Keratinocyte (primary cell): ENCODE measurements around the gene PLSCR1. TPM values are rescaled to one million over a fixed set of nuclear protein-coding genes. Genes with fewer than 3 reads are reported as not detected.

ENCODE experiments used
- DNase-seq: peaks from one replicate; pipeline ENCODE4 v3.0.0-alpha.2; 2011; ENCODE audit warnings: low read depth, missing footprints, low spot score
- FAIRE-seq: peaks from 2 replicates; lab custom pipeline; 2011; peaks lifted over from hg19 to GRCh38; lab: Jason Lieb, UNC
- H2AFZ ChIP-seq: 2 replicates; pipeline ENCODE4 v1.6.0; 2012; ENCODE audit warnings: low read length, control low read depth, inconsistent platforms; ENCODE audit not compliant: control insufficient read depth
- H3K27ac ChIP-seq: 2 replicates; pipeline ENCODE4 v1.5.1; 2011; ENCODE audit warnings: low read length; ENCODE audit not compliant: control insufficient read depth, insufficient read depth
- H3K27me3 ChIP-seq: 3 replicates; pipeline ENCODE4 v1.6.0; 2011; ENCODE audit warnings: low read length; ENCODE audit not compliant: control insufficient read depth, insufficient read depth; ENCODE audit errors: extremely low read depth
- H3K36me3 ChIP-seq, 2 experiments: 2 replicates in 1 of 2; 3 replicates in 1 of 2; pipeline ENCODE4 v1.5.1; 2011; ENCODE audit warnings: low read length in 2 of 2, mild to moderate bottlenecking in 1 of 2; ENCODE audit not compliant: control insufficient read depth in 2 of 2, insufficient read depth in 2 of 2; ENCODE audit errors: extremely low read depth in 1 of 2
- H3K4me1 ChIP-seq: 3 replicates; pipeline ENCODE4 v1.5.1; 2011; ENCODE audit warnings: low read length; ENCODE audit not compliant: control insufficient read depth, insufficient read depth; ENCODE audit errors: extremely low read depth
- H3K4me2 ChIP-seq: 3 replicates; pipeline ENCODE4 v1.6.0; 2011; ENCODE audit warnings: low read depth, low read length; ENCODE audit not compliant: control insufficient read depth, insufficient read depth; ENCODE audit errors: extremely low read depth
- H3K4me3 ChIP-seq, 3 experiments: fragments of 200-600 bp in 1 of 3; sonication (generic) in 1 of 3; 2 replicates in 2 of 3; 3 replicates in 1 of 3; pipeline ENCODE4 v1.5.1; 2011 to 2016; ENCODE audit warnings: low read length in 3 of 3, mild to moderate bottlenecking in 3 of 3, control low read depth in 2 of 3, inconsistent platforms in 1 of 3, low read depth in 1 of 3, mixed read lengths in 1 of 3, mixed run types in 1 of 3, moderate library complexity in 1 of 3; ENCODE audit not compliant: control insufficient read depth in 2 of 3, insufficient read depth in 2 of 3; ENCODE audit errors: extremely low read depth in 1 of 3
- H3K79me2 ChIP-seq: 2 replicates; pipeline ENCODE4 v1.6.0; 2012; ENCODE audit warnings: low read length; ENCODE audit not compliant: control insufficient read depth, insufficient read depth
- H3K9ac ChIP-seq: 3 replicates; pipeline ENCODE4 v1.6.0; 2011; ENCODE audit warnings: low read length; ENCODE audit not compliant: control insufficient read depth, insufficient read depth; ENCODE audit errors: extremely low read depth
- H3K9me1 ChIP-seq: 3 replicates; pipeline ENCODE4 v1.6.0; 2011; ENCODE audit warnings: low read length; ENCODE audit not compliant: control insufficient read depth, insufficient read depth; ENCODE audit errors: extremely low read depth
- H3K9me3 ChIP-seq: 2 replicates; pipeline ENCODE4 v1.5.1; 2012; ENCODE audit warnings: low read depth, low read length; ENCODE audit not compliant: control insufficient read depth
- H4K20me1 ChIP-seq: 3 replicates; pipeline ENCODE4 v1.6.0; 2011; ENCODE audit warnings: low read length; ENCODE audit not compliant: control insufficient read depth, insufficient read depth; ENCODE audit errors: extremely low read depth
- EZH2 ChIP-seq: IDR thresholded peaks from one replicate; pipeline ENCODE4 v1.6.1; 2012; ENCODE audit warnings: inconsistent platforms, mild to moderate bottlenecking, low read length, moderate library complexity
- dilution Hi-C: fragments of 300-500 bp; cut with MboI; formaldehyde crosslinking; loops from one replicate; pipeline ENCODE4 v1.7.0; 2020; ENCODE audit warnings: low sequenced_read_pairs; ENCODE audit not compliant: extremely low pct_ligation_motif_present
- polyA plus RNA-seq, 5 experiments: library from polyadenylated mRNA; depleted of rRNA in 3 of 5; stranded (reverse) in 3 of 5; stranded (forward) in 1 of 5; unstranded in 1 of 5; fragments of >200 nt; gene quantifications; 1 replicate in 1 of 5; 2 replicates in 3 of 5; 3 replicates in 1 of 5; pipeline versions ENCODE4 v1.2.1 to v1.2.3, GENCODE V29; 2011 to 2012; ENCODE audit warnings: missing spikeins in 2 of 5, low read depth in 1 of 5, low replicate concordance in 1 of 5
- TF ChIP-seq, protein P1 (sequence below), 3 experiments: IDR thresholded peaks in 1 of 3; conservative IDR thresholded peaks in 1 of 3; optimal IDR thresholded peaks in 1 of 3; 2 replicates in 2 of 3; 3 replicates in 1 of 3; pipeline versions ENCODE3 to v1.5.1; 2011; ENCODE audit warnings: low read length in 3 of 3, mild to moderate bottlenecking in 3 of 3, moderate library complexity in 2 of 3, control low read depth in 1 of 3, inconsistent platforms in 1 of 3; ENCODE audit not compliant: insufficient read depth in 2 of 3; ENCODE audit errors: extremely low read depth in 1 of 3

Gene PLSCR1
- polyA plus RNA-seq, 1 donor (not counting 4 experiments of a cell fraction or from before 2014, with no cell fraction given) = 77.6 TPM

DNA sequence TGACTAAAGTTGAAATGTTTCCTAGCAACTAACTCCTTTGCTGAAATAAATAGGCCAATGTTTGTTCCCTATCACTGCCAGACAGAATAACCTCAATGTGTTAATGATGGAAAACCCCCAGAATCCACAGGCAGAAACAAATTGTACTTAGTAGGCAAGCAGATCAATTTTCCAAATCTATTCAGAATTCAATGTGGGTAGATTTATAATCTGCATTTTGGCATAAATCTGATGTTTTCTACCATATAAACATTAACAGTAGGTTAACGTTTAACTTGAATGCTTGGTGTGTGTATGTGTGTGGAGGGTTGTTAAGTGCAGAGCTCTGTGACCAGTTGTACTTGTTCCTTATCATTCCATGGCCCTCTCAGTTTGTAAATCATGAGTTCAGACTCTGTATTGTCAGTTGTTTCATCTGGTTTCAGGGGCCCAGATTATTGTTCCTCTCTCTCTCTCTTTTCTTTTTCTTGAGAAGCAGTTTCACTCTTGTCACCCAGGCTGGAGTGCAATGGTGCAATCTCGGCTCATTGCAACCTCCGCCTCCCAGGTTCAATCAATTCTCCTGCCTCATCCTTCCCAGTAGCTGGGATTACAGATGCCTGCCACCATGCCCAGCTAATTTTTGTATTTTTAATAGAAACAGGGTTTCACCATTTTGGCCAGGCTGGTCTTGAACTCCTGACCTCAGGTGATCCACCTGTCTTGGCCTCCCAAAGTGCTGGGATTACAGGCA lies 32.8 kb downstream of the PLSCR1 start:
- Histone ChIP-seq H3K4me1 (peaks cover 32% of the 10 kb centered on the region), H3K9me1 (no peaks in the 10 kb centered on the region), H3K9ac (no peak overlapping the region), H2AFZ (no peak overlapping the region), H4K20me1 (no peaks in the 10 kb centered on the region), H3K4me3 (no peak overlapping the region), H3K36me3 (peaks cover 2 to 3% of the 10 kb centered on the region in 2 experiments), H3K4me2 (no peak overlapping the region), H3K27ac (no peak overlapping the region), H3K27me3 (no peaks in the 10 kb centered on the region), H3K79me2 (no peaks in the 10 kb centered on the region), H3K9me3 (no peaks in the 10 kb centered on the region)
- dilution Hi-C loops = no loop called here
- FAIRE-seq (no peak), DNase-seq (no peak)
- TF ChIP-seq EZH2 = no peak
- TF ChIP-seq, protein P1, sequence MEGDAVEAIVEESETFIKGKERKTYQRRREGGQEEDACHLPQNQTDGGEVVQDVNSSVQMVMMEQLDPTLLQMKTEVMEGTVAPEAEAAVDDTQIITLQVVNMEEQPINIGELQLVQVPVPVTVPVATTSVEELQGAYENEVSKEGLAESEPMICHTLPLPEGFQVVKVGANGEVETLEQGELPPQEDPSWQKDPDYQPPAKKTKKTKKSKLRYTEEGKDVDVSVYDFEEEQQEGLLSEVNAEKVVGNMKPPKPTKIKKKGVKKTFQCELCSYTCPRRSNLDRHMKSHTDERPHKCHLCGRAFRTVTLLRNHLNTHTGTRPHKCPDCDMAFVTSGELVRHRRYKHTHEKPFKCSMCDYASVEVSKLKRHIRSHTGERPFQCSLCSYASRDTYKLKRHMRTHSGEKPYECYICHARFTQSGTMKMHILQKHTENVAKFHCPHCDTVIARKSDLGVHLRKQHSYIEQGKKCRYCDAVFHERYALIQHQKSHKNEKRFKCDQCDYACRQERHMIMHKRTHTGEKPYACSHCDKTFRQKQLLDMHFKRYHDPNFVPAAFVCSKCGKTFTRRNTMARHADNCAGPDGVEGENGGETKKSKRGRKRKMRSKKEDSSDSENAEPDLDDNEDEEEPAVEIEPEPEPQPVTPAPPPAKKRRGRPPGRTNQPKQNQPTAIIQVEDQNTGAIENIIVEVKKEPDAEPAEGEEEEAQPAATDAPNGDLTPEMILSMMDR (optimal IDR thresholded peaks at IDR 0.05 in 1 of 3, IDR thresholded peaks at IDR 0.05 in 1 of 3, conservative IDR thresholded peaks at IDR 0.05 in 1 of 3; ENCODE audit: extremely low read depth in 1 of 3, insufficient read depth in 2 of 3, low read length in 3 of 3) = no peak

DNA sequence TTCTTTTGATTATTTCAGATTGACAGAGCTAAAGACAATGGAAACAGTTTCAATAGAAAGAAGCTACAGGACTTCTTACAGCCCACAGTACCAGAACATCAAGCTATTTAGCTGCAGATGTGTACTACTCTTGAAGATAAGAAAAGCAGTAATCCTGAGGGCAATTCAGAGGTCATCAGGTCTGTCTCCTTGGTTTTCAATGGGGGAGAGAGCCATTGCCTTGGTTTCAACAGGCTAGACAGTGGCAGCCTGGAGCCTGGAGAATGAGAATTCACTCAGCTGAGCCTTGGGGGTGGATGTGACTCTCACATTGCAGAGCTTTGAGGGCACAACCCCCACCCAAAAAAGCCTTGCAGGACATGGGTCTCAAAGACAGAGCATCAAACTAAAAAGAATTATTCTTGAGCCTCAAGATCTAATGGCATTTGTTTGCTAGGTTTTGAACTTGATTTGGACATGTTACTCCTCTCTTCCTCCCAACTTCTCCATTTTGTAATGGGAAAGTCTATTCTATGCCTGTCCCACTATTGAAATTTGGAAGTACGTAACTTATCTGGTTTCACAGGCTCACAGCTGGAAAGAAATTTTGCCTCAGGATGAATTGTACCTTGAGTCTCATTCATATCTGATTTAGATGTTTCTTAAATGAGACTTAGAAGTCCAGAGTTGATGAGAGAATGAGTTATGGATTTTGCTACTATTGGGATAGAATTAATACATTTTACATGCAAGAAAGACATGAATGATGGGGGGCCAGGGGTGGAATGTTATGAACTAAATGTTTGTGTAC lies 36.9 kb downstream of the PLSCR1 start:
- peak overlapping the region; percentile 24 for H3K4me2 ChIP-seq
- H3K4me3 ChIP-seq = no peak overlapping the region

More for the DNA sequence above, 36.9 kb downstream of the PLSCR1 start:
- Histone ChIP-seq H3K27ac (peak overlapping the region; percentile 73), H3K79me2 (no peaks in the 10 kb centered on the region), H3K36me3 (no peaks in the 10 kb centered on the region), H3K9me3 (no peaks in the 10 kb centered on the region), H3K4me1 (peaks cover 46% of the 10 kb centered on the region), H4K20me1 (no peaks in the 10 kb centered on the region), H3K9ac (peak overlapping the region; percentile 39), H2AFZ (peak overlapping the region; percentile 15), H3K27me3 (no peaks in the 10 kb centered on the region), H3K9me1 (no peaks in the 10 kb centered on the region)
- DNase-seq (no peak), FAIRE-seq (peak; percentile 76)
- dilution Hi-C loops = no loop called here
- TF ChIP-seq EZH2 = no peak
- TF ChIP-seq, protein P1 (optimal IDR thresholded peaks at IDR 0.05 in 1 of 3, IDR thresholded peaks at IDR 0.05 in 1 of 3, conservative IDR thresholded peaks at IDR 0.05 in 1 of 3; ENCODE audit: extremely low read depth in 1 of 3, insufficient read depth in 2 of 3, low read length in 3 of 3) = no peak
